DND-41 (cell line): ENCODE data around the gene ZSCAN22.

Source experiments
- ATAC-seq: fragments of 200-7000 bp; cut with Tn5 transposase; 3 replicates; pipeline ENCODE4 v1.9.1; 2021; ENCODE audit warnings: low read depth; ENCODE audit not compliant: insufficient read depth
- DNase-seq: peaks from one replicate; pipeline ENCODE4 v3.0.0-alpha.2; 2020
- H2AFZ ChIP-seq: 2 replicates; pipeline ENCODE4 v1.6.0; 2012; ENCODE audit warnings: low read depth, low read length
- H3K27ac ChIP-seq: 2 replicates; pipeline ENCODE4 v1.5.1; 2012; ENCODE audit warnings: low read length, inconsistent platforms
- H3K27me3 ChIP-seq: fragments of 200-600 bp; sonication (generic); 2 replicates; pipeline ENCODE4 v1.6.0; 2012; ENCODE audit warnings: low read length, mild to moderate bottlenecking, inconsistent platforms; ENCODE audit not compliant: insufficient read depth, poor library complexity
- H3K36me3 ChIP-seq: 2 replicates; pipeline ENCODE4 v1.5.1; 2012; ENCODE audit warnings: low read length, inconsistent platforms; ENCODE audit not compliant: insufficient read depth
- H3K4me1 ChIP-seq: 2 replicates; pipeline ENCODE4 v1.5.1; 2012; ENCODE audit warnings: mild to moderate bottlenecking, low read length; ENCODE audit not compliant: insufficient read depth
- H3K4me2 ChIP-seq: 2 replicates; pipeline ENCODE4 v1.6.0; 2012; ENCODE audit warnings: mild to moderate bottlenecking, moderate library complexity, low read length, inconsistent platforms; ENCODE audit not compliant: insufficient read depth
- H3K4me3 ChIP-seq, 2 experiments: fragments of 200-600 bp in 1 of 2; shearing (Covaris generic) in 1 of 2; 2 replicates each; pipeline ENCODE4 v1.5.1; 2012 to 2016; ENCODE audit warnings: inconsistent platforms in 2 of 2, low read length in 2 of 2, mild to moderate bottlenecking in 2 of 2, low read depth in 1 of 2, moderate library complexity in 1 of 2
- H3K79me2 ChIP-seq: 2 replicates; pipeline ENCODE4 v1.6.0; 2012; ENCODE audit warnings: low read length, inconsistent platforms; ENCODE audit not compliant: insufficient read depth
- H3K9ac ChIP-seq: 2 replicates; pipeline ENCODE4 v1.6.0; 2012; ENCODE audit warnings: low read depth, mild to moderate bottlenecking, inconsistent platforms, low read length, moderate library complexity
- H3K9me3 ChIP-seq: 2 replicates; pipeline ENCODE4 v1.5.1; 2012; ENCODE audit warnings: low read length, moderate library complexity, mild to moderate bottlenecking, inconsistent platforms; ENCODE audit not compliant: insufficient read depth, severe bottlenecking
- H4K20me1 ChIP-seq: 2 replicates; pipeline ENCODE4 v1.6.0; 2012; ENCODE audit warnings: low read length; ENCODE audit not compliant: insufficient read depth
- CTCF ChIP-seq: IDR thresholded peaks from 2 replicates; pipeline ENCODE4 v1.5.1; 2012; ENCODE audit warnings: borderline replicate concordance, low read length, moderate library complexity, mild to moderate bottlenecking; ENCODE audit not compliant: poor library complexity, severe bottlenecking; ENCODE audit errors: extremely low read depth
- EZH2 ChIP-seq: IDR thresholded peaks from 3 replicates; pipeline ENCODE4 v1.6.1; 2012; ENCODE audit warnings: borderline replicate concordance, low read depth, mild to moderate bottlenecking, moderate library complexity, low read length, inconsistent platforms; ENCODE audit not compliant: severe bottlenecking

The ZSCAN22 gene

GRCh38 chr19:58355908-58356765 is 29.3 kb downstream of the ZSCAN22 start:
- H4K20me1 ChIP-seq = peaks cover 10% of the 10 kb centered on the region
- H3K36me3 ChIP-seq = peaks cover 14% of the 10 kb centered on the region
- peaks cover 2% of the 10 kb centered on the region for H3K4me1 ChIP-seq
- H3K9me3 ChIP-seq = no peaks in the 10 kb centered on the region
- no peak overlapping the region for H3K4me2 ChIP-seq
- ATAC-seq (no peak), DNase-seq (no peak)
- H3K27me3 ChIP-seq = no peaks in the 10 kb centered on the region
- H3K4me3 ChIP-seq = no peak overlapping the region
- peaks cover 3% of the 10 kb centered on the region; the same call in 1 of the 2 replicates for H3K79me2 ChIP-seq
- H3K9ac ChIP-seq = no peak overlapping the region
- H3K27ac ChIP-seq = no peak overlapping the region
- TF ChIP-seq CTCF (no peak), EZH2 (no peak)
- no peak overlapping the region for H2AFZ ChIP-seq

- no peaks in the 10 kb centered on the region for H3K9me3 ChIP-seq
- TF ChIP-seq CTCF (no peak), EZH2 (no peak)
- H3K36me3 ChIP-seq = peaks cover 11% of the 10 kb centered on the region
- no peak overlapping the region for H3K4me2 ChIP-seq
- H3K27me3 ChIP-seq = no peaks in the 10 kb centered on the region
- H4K20me1 ChIP-seq = peaks cover 7% of the 10 kb centered on the region; the same call in 1 of the 2 replicates
- DNase-seq (no peak), ATAC-seq (no peak)
- H2AFZ ChIP-seq = no peak overlapping the region
- no peak overlapping the region for H3K9ac ChIP-seq
- no peak overlapping the region for H3K4me3 ChIP-seq
- peaks cover 10% of the 10 kb centered on the region for H3K79me2 ChIP-seq
- peaks cover 10% of the 10 kb centered on the region for H3K4me1 ChIP-seq
- no peak overlapping the region for H3K27ac ChIP-seq
Observed at GRCh38 chr19:58356766-58357480, 30.1 kb downstream of the ZSCAN22 start.

- H3K27ac ChIP-seq = no peak overlapping the region
- no peak overlapping the region for H2AFZ ChIP-seq
- TF ChIP-seq CTCF (no peak), EZH2 (no peak)
- H3K27me3 ChIP-seq = no peaks in the 10 kb centered on the region
- DNase-seq (no peak), ATAC-seq (no peak)
- H3K9me3 ChIP-seq = no peaks in the 10 kb centered on the region
- H3K4me2 ChIP-seq = no peak overlapping the region
- peaks cover 12% of the 10 kb centered on the region for H3K4me1 ChIP-seq
- peaks cover 15% of the 10 kb centered on the region for H3K36me3 ChIP-seq
- 0 out of 2 replicates have a peak, but pooled peaks cover 7% of the 10 kb centered on the region for H4K20me1 ChIP-seq
- peaks cover 14% of the 10 kb centered on the region for H3K79me2 ChIP-seq
- no peak overlapping the region for H3K9ac ChIP-seq
- no peak overlapping the region for H3K4me3 ChIP-seq
Observed at GRCh38 chr19:58357481-58358145, 30.8 kb downstream of the ZSCAN22 start.
